GM10266 (cell line): Measurements from ENCODE around the gene RNASET2.

Experiments
- DNase-seq: peaks from one replicate; pipeline ENCODE4 v3.0.0; 2012; ENCODE audit errors: extremely low spot score
- CTCF ChIP-seq: IDR thresholded peaks from 2 replicates; pipeline ENCODE4 v1.5.1; 2012; ENCODE audit warnings: mild to moderate bottlenecking, low read depth; ENCODE audit not compliant: control insufficient read depth, insufficient read depth; ENCODE audit errors: missing control alignments

The RNASET2 gene

GRCh38 chr6:166930354-166930891 is 25.9 kb downstream of the RNASET2 start:
- no peak for TF ChIP-seq CTCF
- no peak for DNase-seq

GRCh38 chr6:166929542-166930189 is 26.7 kb downstream of the RNASET2 start:
- DNase-seq: no peak
- no peak for TF ChIP-seq CTCF

GRCh38 chr6:166928644-166929541 is 27.5 kb downstream of the RNASET2 start:
- no peak for DNase-seq
- TF ChIP-seq CTCF: no peak

- no peak for DNase-seq
- no peak for TF ChIP-seq CTCF
Measured at GRCh38 chr6:166927935-166928643, 28.3 kb downstream of the RNASET2 start.

GRCh38 chr6:166927240-166927934 is 29.0 kb downstream of the RNASET2 start:
- TF ChIP-seq CTCF: no peak
- DNase-seq: no peak

- TF ChIP-seq CTCF: no peak
- DNase-seq: no peak
Measured at GRCh38 chr6:166926748-166927147, 29.6 kb downstream of the RNASET2 start.
